HG03045 (cell line): ENCODE results near the gene POGK.

Source experiments
- ATAC-seq: cut with Tn5 transposase; IDR thresholded peaks from one replicate; pipeline ENCODE4 v1.9.1; 2021; ENCODE audit warnings: mild to moderate bottlenecking, moderate library complexity; ENCODE audit not compliant: unreplicated experiment

POGK gene

GRCh38 chr1:166900987-166901386 is 61.7 kb downstream of the POGK start:
- ATAC-seq = no peak

GRCh38 chr1:166902279-166902678 is 63.0 kb downstream of the POGK start:
- no peak for ATAC-seq

GRCh38 chr1:166903232-166903631 is 64.0 kb downstream of the POGK start:
- ATAC-seq = no peak

GRCh38 chr1:166905136-166905535 is 65.9 kb downstream of the POGK start:
- ATAC-seq = no peak

- ATAC-seq = no peak
Observed at GRCh38 chr1:166905900-166906299, 66.6 kb downstream of the POGK start.
